H9 (cell line): ENCODE results near the gene OR6Q1. TPM values are rescaled to one million over a fixed set of nuclear protein-coding genes. Genes with fewer than 3 reads are reported as not detected.

Source experiments
- DNase-seq: peaks from one replicate; pipeline ENCODE4 v3.0.0-alpha.2; 2017
- H2AFZ ChIP-seq: one replicate; pipeline ENCODE4 v1.6.1; 2013; ENCODE audit warnings: mild to moderate bottlenecking, low read length, control low read depth, moderate library complexity
- H2AK5ac ChIP-seq: 2 replicates; pipeline ENCODE4 v1.6.1; 2013; ENCODE audit warnings: low read length, control low read depth, mixed read lengths; ENCODE audit not compliant: insufficient read length
- H2BK120ac ChIP-seq: one replicate; pipeline ENCODE4 v1.6.1; 2013; ENCODE audit warnings: low read depth, mild to moderate bottlenecking, low read length, control low read depth, inconsistent platforms; ENCODE audit not compliant: poor library complexity, severe bottlenecking
- H2BK12ac ChIP-seq: 2 replicates; pipeline ENCODE4 v1.6.1; 2013; ENCODE audit warnings: low read length, control low read depth, mixed read lengths, low read depth; ENCODE audit not compliant: insufficient read length
- H2BK15ac ChIP-seq: 2 replicates; pipeline ENCODE4 v1.6.1; 2013; ENCODE audit warnings: low read depth, low read length, control low read depth
- H2BK20ac ChIP-seq: one replicate; pipeline ENCODE4 v1.6.1; 2013; ENCODE audit warnings: low read depth, mild to moderate bottlenecking, low read length, control low read depth, inconsistent platforms; ENCODE audit not compliant: poor library complexity, severe bottlenecking
- H2BK5ac ChIP-seq: 2 replicates; pipeline ENCODE4 v1.6.1; 2013; ENCODE audit warnings: low read length, control low read depth, mixed read lengths; ENCODE audit not compliant: insufficient read length
- H3K14ac ChIP-seq: 2 replicates; pipeline ENCODE4 v1.6.1; 2013; ENCODE audit warnings: low read length, control low read depth; ENCODE audit not compliant: insufficient read depth
- H3K18ac ChIP-seq: 2 replicates; pipeline ENCODE4 v1.6.1; 2013; ENCODE audit warnings: low read depth, mild to moderate bottlenecking, mixed read lengths, low read length, control low read depth; ENCODE audit not compliant: insufficient read length
- H3K23ac ChIP-seq: 2 replicates; pipeline ENCODE4 v1.6.1; 2013; ENCODE audit warnings: low read length, control low read depth, mixed read lengths, low read depth; ENCODE audit not compliant: insufficient read length
- H3K23me2 ChIP-seq: 2 replicates; pipeline ENCODE4 v1.6.1; 2013; ENCODE audit warnings: low read depth, mild to moderate bottlenecking, mixed read lengths, low read length, control low read depth; ENCODE audit not compliant: insufficient read length, poor library complexity, severe bottlenecking
- H3K27ac ChIP-seq: 2 replicates; pipeline ENCODE4 v1.5.1; 2013; ENCODE audit warnings: low read length, control low read depth, mixed read lengths, low read depth; ENCODE audit not compliant: insufficient read length
- H3K27me3 ChIP-seq: 2 replicates; pipeline ENCODE4 v1.6.1; 2013; ENCODE audit warnings: low read length, control low read depth, inconsistent platforms; ENCODE audit not compliant: insufficient read depth
- H3K4ac ChIP-seq: 2 replicates; pipeline ENCODE4 v1.6.1; 2013; ENCODE audit warnings: low read depth, mild to moderate bottlenecking, control low read depth, inconsistent platforms, low read length, moderate library complexity
- H3K4me1 ChIP-seq: 2 replicates; pipeline ENCODE4 v1.6.1; 2013; ENCODE audit warnings: low read length, control low read depth, inconsistent platforms; ENCODE audit not compliant: insufficient read depth
- H3K4me2 ChIP-seq: 2 replicates; pipeline ENCODE4 v1.6.1; 2013; ENCODE audit warnings: low read length, control low read depth, mixed read lengths; ENCODE audit not compliant: insufficient read length, insufficient read depth
- H3K56ac ChIP-seq: 2 replicates; pipeline ENCODE4 v1.6.1; 2013; ENCODE audit warnings: low read depth, mild to moderate bottlenecking, mixed read lengths, low read length, control low read depth; ENCODE audit not compliant: insufficient read length
- H3K79me1 ChIP-seq: 2 replicates; pipeline ENCODE4 v1.6.1; 2013; ENCODE audit warnings: low read depth, mild to moderate bottlenecking, moderate library complexity, low read length, control low read depth, inconsistent platforms; ENCODE audit not compliant: insufficient read depth, poor library complexity, severe bottlenecking
- H3K79me2 ChIP-seq: 2 replicates; pipeline ENCODE4 v1.6.1; 2013; ENCODE audit warnings: low read length, control low read depth, inconsistent platforms; ENCODE audit not compliant: insufficient read depth
- H3K9ac ChIP-seq: 2 replicates; pipeline ENCODE4 v1.6.1; 2013; ENCODE audit warnings: low read length, control low read depth, mixed read lengths; ENCODE audit not compliant: insufficient read length; ENCODE audit errors: extremely low read depth
- H3K9me3 ChIP-seq: one replicate; pipeline ENCODE4 v1.6.1; 2013; ENCODE audit warnings: low read depth, low read length, inconsistent platforms; ENCODE audit not compliant: control insufficient read depth
- H3T11ph ChIP-seq: one replicate; pipeline ENCODE4 v1.6.1; 2013; ENCODE audit warnings: mild to moderate bottlenecking, low read length, control low read depth, inconsistent platforms
- H4K20me1 ChIP-seq: one replicate; pipeline ENCODE4 v1.6.1; 2013; ENCODE audit not compliant: control insufficient read depth, insufficient read length, insufficient read depth
- H4K5ac ChIP-seq: 2 replicates; pipeline ENCODE4 v1.6.1; 2013; ENCODE audit warnings: low read depth, mild to moderate bottlenecking, mixed read lengths, low read length, control low read depth; ENCODE audit not compliant: insufficient read length
- H4K8ac ChIP-seq: replicated peaks from 2 replicates; pipeline ENCODE4 v1.6.1; 2013; ENCODE audit warnings: low read length, control low read depth, mixed read lengths, low read depth; ENCODE audit not compliant: insufficient read length
- H4K91ac ChIP-seq: 2 replicates; pipeline ENCODE4 v1.6.1; 2013; ENCODE audit warnings: low read depth, mild to moderate bottlenecking, moderate library complexity, mixed read lengths, low read length, control low read depth; ENCODE audit not compliant: insufficient read length
- H3K27ac Mint-ChIP-seq, 3 experiments: 2 replicates in 2 of 3; 3 replicates in 1 of 3; pipeline ENCODE4 v1.8.0; 2020 to 2021; ENCODE audit warnings: mixed read lengths in 3 of 3, mild to moderate bottlenecking in 1 of 3, moderate library complexity in 1 of 3
- H3K27me3 Mint-ChIP-seq: 2 replicates; pipeline ENCODE4 v1.8.0; 2021; ENCODE audit warnings: low read depth, mild to moderate bottlenecking, moderate library complexity, mixed read lengths
- H3K36me3 Mint-ChIP-seq, 3 experiments: 2 replicates in 2 of 3; 3 replicates in 1 of 3; pipeline ENCODE4 v1.8.0; 2020 to 2021; ENCODE audit warnings: low read depth in 3 of 3, mixed read lengths in 3 of 3; ENCODE audit not compliant: insufficient read depth in 1 of 3
- H3K4me1 Mint-ChIP-seq, 2 experiments: 2 replicates each; pipeline ENCODE4 v1.8.0; 2020; ENCODE audit warnings: mixed read lengths in 2 of 2
- H3K4me3 Mint-ChIP-seq, 2 experiments: 2 replicates in 1 of 2; 3 replicates in 1 of 2; pipeline ENCODE4 v1.8.0; 2020 to 2021; ENCODE audit warnings: mild to moderate bottlenecking in 2 of 2, mixed read lengths in 2 of 2, moderate library complexity in 1 of 2
- H3K9me3 Mint-ChIP-seq, 2 experiments: 2 replicates in 1 of 2; 3 replicates in 1 of 2; pipeline ENCODE4 v1.8.0; 2020; ENCODE audit warnings: mild to moderate bottlenecking in 2 of 2, mixed read lengths in 2 of 2, moderate library complexity in 1 of 2
- CTCF ChIP-seq: fragments of 200-600 bp; sonication (generic); conservative IDR thresholded peaks from 3 replicates; pipeline ENCODE4 v1.8.0; 2021; ENCODE audit warnings: antibody characterized with exemption, mild to moderate bottlenecking
- WGBS: extraction: QIAGEN DNeasy Blood & Tissue Kit; methylation state at CpG from one replicate; pipeline ENCODE4 v1.1.7; 2013; ENCODE audit warnings: missing lambda C conversion rate, low lambda C conversion rate, mixed read lengths; ENCODE audit not compliant: insufficient read length; ENCODE audit errors: extremely low coverage; 5-methylcytosine and 5-hydroxymethylcytosine counted together
- total RNA-seq: library from RNA; stranded (reverse); gene quantifications from 2 replicates; pipeline ENCODE4 v1.2.1, GENCODE V29; 2021

The OR6Q1 gene
- total RNA-seq, 1 experiment from 2014 or later, result not detected

DNA sequence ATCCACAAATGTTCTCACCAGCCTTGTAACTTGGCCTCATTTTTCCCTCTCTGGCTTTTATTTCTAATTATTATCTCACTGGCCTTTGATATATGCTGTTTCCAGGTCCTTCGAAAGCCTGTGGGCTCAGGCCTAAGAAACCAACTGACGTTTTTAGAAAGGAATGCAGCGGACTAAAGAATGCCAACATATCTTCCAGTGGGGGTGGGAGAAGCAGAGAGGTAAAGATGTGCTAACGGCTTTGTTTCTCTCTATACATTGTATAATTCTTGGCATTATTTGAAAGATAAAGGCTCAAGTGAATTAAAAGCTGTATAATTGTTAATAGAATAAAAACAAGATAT lies 28.2 kb downstream of the OR6Q1 start:
- no peaks in the 10 kb centered on the region for H3K79me1 ChIP-seq
- H4K91ac ChIP-seq, result no peak overlapping the region
- no peak overlapping the region for H3K27ac ChIP-seq
- H4K5ac ChIP-seq, result peak overlapping the region; percentile 50
- WGBS, result no CpG with 5 or more reads among the region's 4 CpGs
- Mint-ChIP-seq H3K36me3 (no peaks in the 10 kb centered on the region), H3K4me3 (no peak overlapping the region), H3K27ac (peak overlapping the region; percentile 86 to 96 (median 86); a peak in 4 of 7 replicates), H3K9me3 (peaks cover 0 to 2% of the 10 kb centered on the region in 2 experiments; a peak in 2 of 5 replicates), H3K4me1 (peaks cover 42 to 43% of the 10 kb centered on the region in 2 experiments), H3K27me3 (no peaks in the 10 kb centered on the region)
- H3K4me1 ChIP-seq, result peaks cover 21% of the 10 kb centered on the region
- H3K27me3 ChIP-seq, result no peaks in the 10 kb centered on the region
- H4K8ac ChIP-seq, result no peak overlapping the region
- TF ChIP-seq CTCF, result no peak
- H3K14ac ChIP-seq, result peak overlapping the region; percentile 84; the same call in 1 of the 2 replicates
- no peaks in the 10 kb centered on the region for H3K9me3 ChIP-seq
- H3K79me2 ChIP-seq, result no peaks in the 10 kb centered on the region
- no peak overlapping the region for H3K9ac ChIP-seq
- H3K56ac ChIP-seq, result no peak overlapping the region
- H2BK120ac ChIP-seq, result no peak overlapping the region
- H2BK20ac ChIP-seq, result no peak overlapping the region
- H2BK12ac ChIP-seq, result no peak overlapping the region
- H3T11ph ChIP-seq, result peak overlapping the region; percentile 79
- DNase-seq, result no peak
- no peak overlapping the region for H2AK5ac ChIP-seq
- no peak overlapping the region for H3K4me2 ChIP-seq
- H3K4ac ChIP-seq, result no peak overlapping the region
- no peak overlapping the region for H3K23ac ChIP-seq
- peak overlapping the region; percentile 94 for H3K18ac ChIP-seq
- no peak overlapping the region for H2BK15ac ChIP-seq
- H2AFZ ChIP-seq, result peak overlapping the region; percentile 73
- no peak overlapping the region for H2BK5ac ChIP-seq
- no peaks in the 10 kb centered on the region for H3K23me2 ChIP-seq
- H4K20me1 ChIP-seq, result no peaks in the 10 kb centered on the region
